HL-60 (cell line): ENCODE data around the gene SUV39H1.
A peak's percentile ranks its signal among the peaks of the same experiment; 100 is the strongest.
"Not testable (repeated sequence)": the region's sequence is repeated elsewhere in the genome, so short reads cannot be mapped to it uniquely, and the experiment has no call there.

Experiments
- DNase-seq, 2 experiments: peaks; one replicate each; pipeline ENCODE4 v3.0.0-alpha.2; 2010 to 2020; ENCODE audit warnings: low read depth in 1 of 2, low spot score in 1 of 2
- H3K27ac ChIP-seq: fragments of 250-450 bp; sonication (Bioruptor Pico); replicated peaks from 2 replicates; pipeline ENCODE4 v1.5.1; 2020; ENCODE audit warnings: mild to moderate bottlenecking, moderate library complexity
- H3K27me3 ChIP-seq: fragments of 250-450 bp; sonication (Bioruptor Pico); 2 replicates; pipeline ENCODE4 v1.5.1; 2021; ENCODE audit warnings: mild to moderate bottlenecking, moderate library complexity; ENCODE audit not compliant: insufficient read depth, poor library complexity, severe bottlenecking
- H3K4me3 ChIP-seq: replicated peaks from 2 replicates; pipeline ENCODE4 v1.5.1; 2011; ENCODE audit warnings: mild to moderate bottlenecking, control low read depth, low read length; ENCODE audit not compliant: insufficient read depth
- GABPA ChIP-seq: IDR thresholded peaks from 2 replicates; pipeline ENCODE4 v1.6.1; 2012; ENCODE audit warnings: low read depth
- POLR2AphosphoS5 ChIP-seq: IDR thresholded peaks from 2 replicates; pipeline ENCODE4 v1.6.1; 2012; ENCODE audit warnings: low read depth
- SPI1 ChIP-seq: IDR thresholded peaks from 2 replicates; pipeline ENCODE4 v1.6.1; 2012; ENCODE audit warnings: low read depth, mild to moderate bottlenecking, borderline replicate concordance
- TF ChIP-seq, protein P1 (sequence below): IDR thresholded peaks from 2 replicates; pipeline ENCODE4 v1.6.1; 2012; ENCODE audit warnings: low read depth; ENCODE audit not compliant: insufficient replicate concordance
- TF ChIP-seq, protein P2 (sequence below): IDR thresholded peaks from one replicate; pipeline ENCODE4 v1.5.1; 2011; ENCODE audit warnings: low read length, control low read depth, inconsistent platforms; ENCODE audit not compliant: insufficient read depth

The SUV39H1 gene

DNA sequence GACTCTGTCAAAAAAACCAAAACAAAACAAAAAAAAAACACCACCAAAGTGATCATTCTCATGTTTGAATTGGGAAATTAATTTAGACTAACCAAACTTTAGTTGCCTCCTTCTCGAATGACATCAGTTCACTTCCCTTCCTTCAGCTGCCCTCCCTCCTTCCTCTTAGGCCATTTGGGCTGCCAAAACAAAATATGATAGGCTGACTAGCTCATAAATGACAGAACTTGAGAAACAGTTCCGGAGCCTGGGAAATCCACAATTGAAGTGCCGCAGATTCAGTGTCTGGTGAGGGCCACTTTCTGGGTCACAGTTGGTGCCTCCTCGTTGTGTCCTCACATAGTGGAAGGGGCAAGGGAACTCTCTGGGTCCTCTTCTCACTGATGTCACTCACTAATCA, 29.0 kb upstream of the SUV39H1 start:
- DNase-seq = peak in 1 of 2 experiments; percentile 56
- TF ChIP-seq GABPA (no peak), SPI1 (no peak)
- Histone ChIP-seq H3K27me3 (no peaks in the 10 kb centered on the region), H3K27ac (no peak overlapping the region; the same call in 1 of the 2 replicates), H3K4me3 (no peak overlapping the region)

DNA sequence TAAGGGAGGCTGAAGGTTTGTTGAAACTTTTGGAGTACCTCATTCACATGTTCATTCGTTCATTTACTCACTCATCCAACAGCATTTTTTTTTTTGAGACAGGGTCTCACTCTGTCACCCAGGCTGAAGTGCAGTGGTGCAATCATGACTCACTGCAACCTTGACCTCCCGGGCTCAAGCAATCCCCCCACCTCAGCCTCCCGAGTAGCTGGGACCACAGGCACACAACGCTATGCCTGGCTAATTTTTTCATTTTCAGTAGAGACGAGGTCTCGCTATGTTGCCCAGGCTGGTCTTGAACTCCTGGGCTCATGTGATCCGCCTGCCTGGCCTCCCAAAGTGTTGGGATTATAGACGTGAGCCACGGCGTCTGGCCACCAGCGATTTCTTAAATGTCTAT, 28.3 kb upstream of the SUV39H1 start:
- H3K27me3 ChIP-seq, DNase-seq, H3K27ac ChIP-seq, H3K4me3 ChIP-seq: not testable (repeated sequence)

DNA sequence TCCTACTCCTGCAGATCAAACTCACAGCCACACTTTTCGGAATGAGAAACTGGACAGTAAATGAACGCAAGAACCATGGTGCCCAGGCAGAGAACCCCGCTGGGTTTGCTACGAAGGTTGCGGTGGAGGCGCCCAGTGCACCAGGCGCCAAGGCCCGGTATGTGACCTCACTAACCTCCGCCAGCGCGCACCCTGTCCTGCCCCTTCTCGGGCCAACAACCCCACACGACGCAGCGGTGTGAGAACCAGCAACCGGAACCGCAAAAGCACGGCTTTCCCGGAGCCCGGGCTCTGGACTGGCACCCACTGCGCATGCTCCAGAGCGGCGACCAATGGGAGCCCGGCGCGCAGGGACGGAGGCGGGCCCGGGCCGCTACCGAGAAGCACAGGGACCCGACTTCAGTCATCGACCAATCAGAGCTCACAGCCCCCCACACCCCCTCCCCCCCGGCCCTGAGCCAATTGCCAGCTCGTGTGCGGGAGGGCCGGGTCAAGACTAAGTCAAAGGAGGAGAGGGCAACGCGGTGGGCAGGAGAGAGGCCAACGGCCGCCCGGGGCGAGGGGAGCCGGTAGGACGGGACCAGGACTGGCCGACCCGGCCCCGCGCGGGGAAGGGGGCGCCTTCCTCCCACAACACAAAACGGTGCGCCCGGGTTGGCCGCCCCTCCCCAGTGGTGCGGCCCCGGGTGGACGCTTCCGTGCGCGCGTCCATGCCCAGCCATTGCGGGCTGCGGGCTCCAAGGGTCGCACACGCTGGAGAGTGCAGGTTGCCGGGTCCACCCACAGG, 20.2 kb upstream of the SUV39H1 start:
- DNase-seq = peak; percentile 77 to 89
- peak overlapping the region; percentile 91 for H3K27ac ChIP-seq
- TF ChIP-seq POLR2AphosphoS5 = peak; percentile 54
- no peak for TF ChIP-seq GABPA
- TF ChIP-seq, protein P1, sequence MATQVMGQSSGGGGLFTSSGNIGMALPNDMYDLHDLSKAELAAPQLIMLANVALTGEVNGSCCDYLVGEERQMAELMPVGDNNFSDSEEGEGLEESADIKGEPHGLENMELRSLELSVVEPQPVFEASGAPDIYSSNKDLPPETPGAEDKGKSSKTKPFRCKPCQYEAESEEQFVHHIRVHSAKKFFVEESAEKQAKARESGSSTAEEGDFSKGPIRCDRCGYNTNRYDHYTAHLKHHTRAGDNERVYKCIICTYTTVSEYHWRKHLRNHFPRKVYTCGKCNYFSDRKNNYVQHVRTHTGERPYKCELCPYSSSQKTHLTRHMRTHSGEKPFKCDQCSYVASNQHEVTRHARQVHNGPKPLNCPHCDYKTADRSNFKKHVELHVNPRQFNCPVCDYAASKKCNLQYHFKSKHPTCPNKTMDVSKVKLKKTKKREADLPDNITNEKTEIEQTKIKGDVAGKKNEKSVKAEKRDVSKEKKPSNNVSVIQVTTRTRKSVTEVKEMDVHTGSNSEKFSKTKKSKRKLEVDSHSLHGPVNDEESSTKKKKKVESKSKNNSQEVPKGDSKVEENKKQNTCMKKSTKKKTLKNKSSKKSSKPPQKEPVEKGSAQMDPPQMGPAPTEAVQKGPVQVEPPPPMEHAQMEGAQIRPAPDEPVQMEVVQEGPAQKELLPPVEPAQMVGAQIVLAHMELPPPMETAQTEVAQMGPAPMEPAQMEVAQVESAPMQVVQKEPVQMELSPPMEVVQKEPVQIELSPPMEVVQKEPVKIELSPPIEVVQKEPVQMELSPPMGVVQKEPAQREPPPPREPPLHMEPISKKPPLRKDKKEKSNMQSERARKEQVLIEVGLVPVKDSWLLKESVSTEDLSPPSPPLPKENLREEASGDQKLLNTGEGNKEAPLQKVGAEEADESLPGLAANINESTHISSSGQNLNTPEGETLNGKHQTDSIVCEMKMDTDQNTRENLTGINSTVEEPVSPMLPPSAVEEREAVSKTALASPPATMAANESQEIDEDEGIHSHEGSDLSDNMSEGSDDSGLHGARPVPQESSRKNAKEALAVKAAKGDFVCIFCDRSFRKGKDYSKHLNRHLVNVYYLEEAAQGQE = no peak
- TF ChIP-seq, protein P2, sequence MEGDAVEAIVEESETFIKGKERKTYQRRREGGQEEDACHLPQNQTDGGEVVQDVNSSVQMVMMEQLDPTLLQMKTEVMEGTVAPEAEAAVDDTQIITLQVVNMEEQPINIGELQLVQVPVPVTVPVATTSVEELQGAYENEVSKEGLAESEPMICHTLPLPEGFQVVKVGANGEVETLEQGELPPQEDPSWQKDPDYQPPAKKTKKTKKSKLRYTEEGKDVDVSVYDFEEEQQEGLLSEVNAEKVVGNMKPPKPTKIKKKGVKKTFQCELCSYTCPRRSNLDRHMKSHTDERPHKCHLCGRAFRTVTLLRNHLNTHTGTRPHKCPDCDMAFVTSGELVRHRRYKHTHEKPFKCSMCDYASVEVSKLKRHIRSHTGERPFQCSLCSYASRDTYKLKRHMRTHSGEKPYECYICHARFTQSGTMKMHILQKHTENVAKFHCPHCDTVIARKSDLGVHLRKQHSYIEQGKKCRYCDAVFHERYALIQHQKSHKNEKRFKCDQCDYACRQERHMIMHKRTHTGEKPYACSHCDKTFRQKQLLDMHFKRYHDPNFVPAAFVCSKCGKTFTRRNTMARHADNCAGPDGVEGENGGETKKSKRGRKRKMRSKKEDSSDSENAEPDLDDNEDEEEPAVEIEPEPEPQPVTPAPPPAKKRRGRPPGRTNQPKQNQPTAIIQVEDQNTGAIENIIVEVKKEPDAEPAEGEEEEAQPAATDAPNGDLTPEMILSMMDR = no peak
- H3K27me3 ChIP-seq = no peaks in the 10 kb centered on the region
- H3K4me3 ChIP-seq = peak overlapping the region; percentile 69

DNA sequence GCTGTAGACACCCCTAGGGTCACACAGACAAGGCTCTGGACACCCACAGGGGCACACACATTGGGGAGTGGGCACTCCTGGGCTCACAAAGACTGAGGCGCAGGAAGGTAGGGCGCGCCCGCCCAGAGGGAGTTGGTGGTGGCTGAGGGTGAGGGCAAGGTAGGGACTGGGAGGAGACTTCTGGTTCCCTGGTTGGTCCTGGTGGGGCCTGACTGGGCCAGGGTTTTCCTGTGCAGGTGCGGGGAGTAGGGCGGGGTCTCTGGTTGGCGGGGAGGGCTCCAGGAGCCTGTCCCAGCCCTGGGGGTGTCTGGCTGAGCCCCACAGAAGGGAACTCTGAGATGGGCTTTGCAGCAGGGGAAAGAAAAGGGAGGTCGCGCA, 19.7 kb upstream of the SUV39H1 start:
- Histone ChIP-seq H3K27ac (peak overlapping the region; percentile 91), H3K27me3 (no peaks in the 10 kb centered on the region), H3K4me3 (peak overlapping the region; percentile 69)
- TF ChIP-seq, protein P1 = no peak
- TF ChIP-seq SPI1 = no peak
- TF ChIP-seq, protein P2 = no peak
- no peak for TF ChIP-seq GABPA
- TF ChIP-seq POLR2AphosphoS5 = no peak
- DNase-seq = no peak

DNA sequence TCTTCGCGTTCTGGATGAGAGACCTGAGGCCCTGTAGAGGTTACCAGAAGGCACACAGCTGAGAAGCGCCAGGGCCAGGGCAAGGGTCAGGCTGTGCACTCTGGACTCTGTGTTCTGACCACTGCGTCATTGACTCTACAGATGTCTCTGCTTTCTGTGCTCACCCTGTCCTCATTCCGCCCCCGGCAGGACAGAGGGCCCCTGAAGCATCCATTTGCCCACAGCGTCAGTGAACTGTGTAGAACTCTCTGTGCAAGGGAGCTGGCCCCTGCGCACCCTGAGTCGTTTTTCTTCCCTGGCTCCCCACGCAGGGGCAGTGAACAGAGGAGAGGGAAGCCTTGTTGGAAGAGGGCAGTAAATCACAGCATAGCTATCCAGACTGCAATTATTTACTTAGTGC, 19.0 kb upstream of the SUV39H1 start:
- no peak for DNase-seq
- TF ChIP-seq GABPA (no peak), SPI1 (no peak), POLR2AphosphoS5 (no peak)
- TF ChIP-seq, protein P1 = no peak
- TF ChIP-seq, protein P2 = no peak
- Histone ChIP-seq H3K27me3 (no peaks in the 10 kb centered on the region), H3K4me3 (peak overlapping the region; percentile 69), H3K27ac (no peak overlapping the region)
